Activated CD8-positive, alpha-beta memory T cell treated with anti-CD3 and anti-CD28 coated beads, Interleukin-2, amount 50 U/mL, for 24 hours (primary cell): ENCODE measurements around the gene PLA2G4A.

ENCODE experiments used
- DNase-seq: peaks from one replicate; pipeline ENCODE4 v3.0.0-alpha.2; 2020; ENCODE audit errors: extremely low read depth

Gene PLA2G4A

DNA sequence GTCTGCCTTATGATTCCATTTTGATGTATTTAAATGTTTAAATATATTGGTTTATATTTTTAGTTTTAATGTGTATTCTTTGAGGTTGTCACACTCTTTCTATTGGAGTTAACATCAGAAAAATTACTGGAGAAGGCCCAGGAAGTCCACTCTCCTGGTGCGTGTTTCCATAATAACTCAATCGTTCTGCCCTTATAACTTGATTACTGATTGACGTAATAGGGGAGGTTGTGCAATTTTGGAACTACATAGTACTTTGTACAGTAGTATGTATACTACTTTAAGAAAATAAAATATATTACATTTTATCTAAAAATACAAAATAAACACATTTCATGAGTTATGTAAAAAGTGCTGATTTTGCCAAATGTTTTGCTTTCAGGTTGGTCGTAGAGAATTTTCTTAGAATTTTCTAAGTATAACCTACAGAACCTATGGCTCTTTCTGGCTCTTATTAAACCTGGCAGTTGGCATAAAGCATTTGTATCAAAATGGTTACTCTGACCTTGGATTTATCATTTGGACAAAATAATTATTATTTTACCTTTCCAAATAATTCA, 5.7 kb downstream of the PLA2G4A start:
- DNase-seq: no peak

DNA sequence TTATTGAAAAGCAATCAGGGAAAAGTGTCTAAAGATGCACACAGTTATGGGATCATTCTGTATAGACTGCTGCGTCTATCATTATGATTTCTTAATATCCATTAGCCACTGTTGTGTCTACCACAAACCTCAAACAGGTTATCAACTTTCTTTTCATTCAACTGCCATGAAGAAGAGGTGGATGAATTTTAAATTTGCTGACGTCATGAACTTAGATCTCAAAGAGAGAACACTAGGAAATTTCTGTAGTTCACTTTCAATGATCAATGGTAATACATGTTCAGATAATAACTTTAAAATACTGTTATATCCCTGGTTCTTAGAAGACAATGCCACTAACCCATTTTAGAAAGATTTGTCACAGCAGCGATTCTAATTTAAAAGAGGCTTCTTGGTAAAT, 6.7 kb downstream of the PLA2G4A start:
- DNase-seq: no peak

DNA sequence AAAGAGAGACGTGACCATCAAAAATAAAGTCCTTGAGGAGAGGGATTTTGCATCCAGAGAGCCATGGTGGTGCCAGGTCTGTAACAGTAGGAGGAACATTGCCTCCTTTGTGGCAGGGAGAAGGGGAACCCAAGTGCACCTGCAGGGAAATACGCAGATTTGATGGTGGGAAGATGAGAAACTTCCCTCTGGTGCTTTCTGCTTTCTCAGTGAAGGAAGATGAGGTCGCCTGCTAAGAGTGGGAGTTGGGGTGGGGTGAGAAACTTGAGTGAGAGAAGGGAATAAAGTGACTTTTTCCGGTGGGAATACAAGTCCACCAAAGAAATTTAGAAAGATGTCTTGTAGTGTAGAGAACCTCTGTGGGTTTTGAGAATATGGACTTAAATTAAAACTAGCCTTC, 9.1 kb downstream of the PLA2G4A start:
- no peak for DNase-seq

DNA sequence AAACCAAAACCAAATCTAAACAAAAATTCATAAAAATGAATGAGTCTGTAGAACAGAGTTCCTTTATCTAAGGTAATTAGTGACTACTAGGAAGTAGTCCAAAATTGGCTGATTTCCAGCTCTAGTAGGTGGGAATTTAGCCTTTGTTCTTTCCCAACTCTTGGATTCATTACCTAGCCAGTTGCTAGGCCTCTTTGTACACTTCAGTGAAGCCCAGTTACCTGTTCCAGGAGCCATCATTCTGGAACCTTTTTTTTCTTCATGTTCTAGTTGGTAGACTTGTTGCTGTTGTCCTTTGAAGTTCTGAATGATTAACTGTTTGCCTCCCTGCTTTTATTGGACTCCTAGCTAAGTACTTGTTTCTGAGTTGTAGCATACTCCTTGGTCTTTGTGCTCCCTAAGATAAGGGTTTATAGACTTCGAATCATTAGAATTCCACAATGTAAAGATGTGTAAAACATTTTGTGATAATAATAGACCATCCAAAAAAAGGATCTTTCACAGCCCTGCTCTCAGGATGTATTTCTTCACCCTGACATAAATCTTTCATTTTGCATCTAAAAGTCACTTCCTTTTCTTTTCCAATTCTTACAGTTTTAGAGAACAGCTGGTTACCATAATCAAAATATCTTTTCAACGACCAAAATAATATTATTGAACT, 9.8 kb downstream of the PLA2G4A start:
- DNase-seq: no peak

DNA sequence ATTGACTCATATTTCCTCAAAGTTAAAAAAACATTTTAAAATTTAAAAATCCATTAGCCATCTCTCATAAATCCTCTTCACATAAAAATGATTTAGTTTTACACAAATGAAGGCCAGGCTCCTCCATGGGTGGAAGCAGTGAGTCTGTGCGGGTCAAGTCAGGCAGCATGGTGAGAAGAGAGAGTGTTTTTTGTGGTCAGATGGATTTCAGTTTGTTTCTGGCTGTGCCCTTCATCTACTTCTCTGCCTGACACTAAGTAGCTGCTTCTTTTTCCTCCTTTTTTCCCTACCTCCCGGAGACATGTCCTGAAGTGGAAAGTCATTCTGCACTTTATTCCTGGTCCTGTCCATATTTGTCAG, 10.3 kb downstream of the PLA2G4A start:
- no peak for DNase-seq

DNA sequence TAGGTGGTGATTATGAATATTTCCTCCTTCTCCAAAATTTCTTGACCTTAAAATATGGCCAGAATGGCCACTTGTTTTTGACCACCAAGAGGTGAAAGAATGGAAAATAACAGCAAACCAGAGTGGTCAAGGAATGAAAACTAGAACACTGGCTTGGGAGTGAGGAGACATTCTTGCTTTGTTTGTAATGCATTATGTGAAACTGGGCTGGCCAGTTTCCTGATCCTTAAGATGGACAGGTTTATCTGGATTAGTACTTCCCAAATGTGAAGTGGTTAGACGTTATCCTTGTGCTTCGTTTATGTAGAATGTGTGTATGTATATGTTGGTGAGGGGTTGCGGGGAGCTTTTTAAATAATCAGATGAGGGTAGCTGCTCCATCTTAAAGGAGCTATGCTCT, 12.8 kb downstream of the PLA2G4A start:
- DNase-seq: no peak

DNA sequence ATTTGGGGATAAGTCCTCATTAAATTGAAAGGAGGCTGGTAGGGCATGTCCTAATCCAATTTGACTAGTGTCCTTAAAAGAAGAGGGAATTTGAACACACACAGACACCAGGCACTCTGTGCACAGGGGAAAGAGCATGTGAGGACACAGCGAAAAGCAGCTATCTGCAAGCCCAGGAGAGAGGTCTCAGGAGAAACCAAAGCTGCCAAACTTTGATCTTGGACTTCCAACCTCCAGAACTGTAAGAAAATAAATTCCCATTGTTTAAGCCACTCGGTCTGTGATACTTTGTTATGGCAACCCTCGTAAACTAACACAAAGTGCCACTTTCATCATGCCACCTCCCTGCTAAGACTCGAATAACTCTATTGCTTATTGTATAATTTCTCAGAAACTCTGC, 13.8 kb downstream of the PLA2G4A start:
- no peak for DNase-seq

DNA sequence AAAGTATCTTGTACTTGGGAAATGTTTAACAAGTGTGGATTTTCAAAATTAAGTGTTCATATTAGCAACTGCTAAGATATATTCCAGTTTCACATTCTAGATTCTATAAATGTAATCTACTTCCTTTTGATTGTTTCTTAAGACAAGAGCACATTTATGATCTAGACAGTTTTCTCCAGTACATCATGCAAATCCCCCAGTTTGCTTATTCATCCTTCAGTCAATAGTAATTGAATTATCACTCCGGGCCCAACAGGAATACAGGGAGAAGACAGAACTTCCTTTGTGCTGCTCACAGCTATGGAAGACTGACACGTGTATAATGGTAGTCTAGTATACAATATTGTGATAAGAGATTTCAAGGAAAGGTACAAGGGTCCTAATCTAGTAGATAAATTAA, 14.5 kb downstream of the PLA2G4A start:
- no peak for DNase-seq

DNA sequence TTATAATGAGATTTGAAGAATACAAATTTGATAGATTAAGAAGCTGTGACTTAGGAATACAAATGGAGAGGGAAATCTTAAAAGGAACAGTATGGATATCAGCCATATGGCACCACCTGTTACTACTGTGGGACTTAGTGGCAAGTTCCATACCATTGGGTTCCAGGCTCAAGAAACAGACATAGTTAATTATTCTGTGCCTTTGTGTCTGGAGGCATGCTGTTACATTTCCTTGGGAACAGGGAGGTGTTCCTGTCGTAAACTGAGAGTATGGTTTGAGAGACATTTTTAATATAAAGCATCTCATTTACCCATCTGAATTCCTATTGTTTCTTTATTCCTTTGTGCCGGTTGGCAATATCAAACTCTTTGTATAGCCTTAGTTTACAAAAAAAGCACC, 15.2 kb downstream of the PLA2G4A start:
- no peak for DNase-seq

DNA sequence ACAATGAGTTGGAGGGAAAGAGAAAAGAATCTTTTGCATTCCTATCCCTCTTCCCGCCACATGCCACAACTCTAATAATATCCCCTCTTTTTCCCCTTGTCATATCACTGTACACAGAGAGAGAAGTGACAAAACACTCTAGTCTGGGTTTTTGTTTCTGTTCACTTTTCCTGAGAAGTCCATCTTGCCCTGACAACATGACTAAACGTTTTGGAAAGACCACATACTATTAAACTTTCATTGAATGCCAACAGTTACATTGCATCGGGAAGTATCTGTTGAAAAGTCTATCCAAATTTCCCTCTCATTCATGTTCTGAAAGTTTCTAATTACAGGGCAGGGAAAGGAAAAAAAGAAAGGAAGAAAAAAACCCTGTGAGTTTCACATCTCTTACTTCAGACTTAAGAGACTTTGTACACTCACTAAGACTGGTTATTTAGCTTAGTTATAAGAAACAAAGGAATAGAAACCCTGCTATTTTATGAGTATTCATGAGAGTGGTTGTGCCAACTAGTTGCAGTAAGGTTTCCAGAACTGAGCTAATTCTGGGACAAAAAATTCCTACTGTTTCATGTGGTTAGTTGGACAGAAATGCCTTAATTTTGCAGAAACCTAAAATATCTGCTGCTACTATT, 16.9 kb downstream of the PLA2G4A start:
- DNase-seq: no peak

DNA sequence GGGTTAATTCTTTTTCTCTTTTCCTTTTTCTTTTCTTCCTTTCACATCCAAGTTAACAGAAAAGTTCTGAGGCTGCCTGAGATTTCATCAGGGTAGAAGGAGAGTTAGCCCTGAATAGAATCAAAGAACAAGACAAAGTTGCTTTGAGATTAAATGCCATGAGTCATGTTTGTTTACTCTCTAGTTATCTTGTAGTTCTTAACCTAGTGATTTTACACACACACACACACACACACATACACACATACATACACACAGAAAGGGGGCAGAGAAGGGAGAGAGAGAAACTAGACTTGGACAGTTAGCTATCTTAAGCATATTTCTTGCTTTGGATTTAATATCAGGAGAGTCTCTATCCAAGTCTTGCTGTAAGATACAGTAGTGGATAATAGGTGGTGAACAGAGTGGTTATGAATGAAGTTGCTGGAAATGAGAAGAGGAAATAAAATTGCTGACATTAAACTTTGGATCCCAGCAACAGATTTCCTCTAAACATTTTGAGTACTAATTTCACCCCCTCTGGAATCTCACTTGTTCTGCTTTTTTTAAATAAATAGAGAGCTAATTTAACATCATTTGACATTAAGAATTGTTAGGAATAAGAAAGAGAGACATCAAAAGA, 19.9 kb downstream of the PLA2G4A start:
- DNase-seq: no peak

DNA sequence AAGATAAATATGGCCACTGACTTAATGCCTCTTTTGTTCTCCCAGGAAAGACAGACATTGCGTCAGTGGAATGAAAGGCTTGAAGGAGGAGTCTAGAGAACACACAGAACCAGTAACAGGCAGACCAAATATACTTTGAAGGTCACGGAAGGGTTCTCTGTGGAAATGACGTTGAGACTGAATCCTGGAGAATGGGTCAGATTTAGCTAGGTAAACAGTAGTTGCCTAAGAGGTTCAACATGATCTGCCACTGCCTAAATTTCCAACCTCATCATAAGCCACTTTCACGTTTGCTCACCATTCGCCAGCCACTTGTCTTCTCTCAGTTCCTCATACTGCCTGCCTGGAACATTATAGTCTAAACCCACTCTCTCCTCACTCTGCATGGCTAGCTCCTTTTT, 20.5 kb downstream of the PLA2G4A start:
- no peak for DNase-seq

DNA sequence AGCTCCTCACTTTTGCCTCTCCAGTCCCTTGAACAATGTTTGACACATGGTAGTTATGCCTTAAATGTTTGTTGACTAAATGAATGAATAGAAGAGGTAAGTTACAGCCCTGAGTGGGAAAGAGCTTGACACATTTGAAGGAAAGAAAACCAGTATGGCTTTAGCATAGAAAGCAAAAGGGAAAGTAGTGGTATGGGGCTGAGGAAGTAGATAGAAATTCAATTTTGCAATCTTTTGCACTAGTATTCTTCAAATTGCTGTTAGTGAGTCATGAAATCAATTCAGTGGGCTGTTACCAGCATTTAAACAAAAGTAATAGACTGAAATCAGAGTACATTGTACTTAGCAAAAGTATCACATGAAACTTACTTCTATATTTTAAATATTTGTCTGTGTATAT, 21.1 kb downstream of the PLA2G4A start:
- no peak for DNase-seq

DNA sequence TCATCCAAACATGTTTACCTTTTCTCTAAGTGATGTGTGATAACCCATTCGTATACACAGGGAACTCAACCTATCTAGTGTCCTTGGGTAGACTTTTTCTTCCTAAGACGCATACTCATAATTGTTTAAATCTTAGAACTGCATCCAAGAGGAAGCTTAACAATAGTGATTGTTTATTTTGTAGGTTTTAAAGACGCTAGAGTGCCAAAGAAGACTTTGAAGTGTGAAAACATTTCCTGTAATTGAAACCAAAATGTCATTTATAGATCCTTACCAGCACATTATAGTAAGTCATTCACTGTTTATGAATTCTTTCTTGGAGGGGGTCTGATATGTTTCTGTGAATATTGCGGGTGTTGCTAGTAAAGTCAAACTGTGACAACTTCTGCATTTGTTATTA, 25.4 kb downstream of the PLA2G4A start:
- no peak for DNase-seq

DNA sequence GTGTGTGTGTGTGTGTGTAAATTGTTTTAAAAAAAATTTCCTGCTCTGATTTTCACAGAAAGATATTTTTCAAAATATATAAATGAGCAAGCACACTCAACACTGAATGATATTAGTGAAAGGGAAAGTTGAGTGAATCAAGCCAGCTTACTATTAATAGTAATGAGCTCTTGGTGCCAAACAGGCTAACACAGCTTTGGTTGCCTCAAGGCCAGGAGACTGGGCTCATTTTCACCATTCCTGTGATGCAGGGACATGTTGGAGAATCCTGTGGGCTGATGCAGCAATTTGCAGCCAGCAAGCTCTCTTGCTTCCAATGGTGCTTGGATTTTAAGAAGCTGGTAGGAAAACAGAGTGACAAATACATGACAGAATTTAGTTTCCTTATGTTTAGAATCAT, 30.2 kb downstream of the PLA2G4A start:
- no peak for DNase-seq

DNA sequence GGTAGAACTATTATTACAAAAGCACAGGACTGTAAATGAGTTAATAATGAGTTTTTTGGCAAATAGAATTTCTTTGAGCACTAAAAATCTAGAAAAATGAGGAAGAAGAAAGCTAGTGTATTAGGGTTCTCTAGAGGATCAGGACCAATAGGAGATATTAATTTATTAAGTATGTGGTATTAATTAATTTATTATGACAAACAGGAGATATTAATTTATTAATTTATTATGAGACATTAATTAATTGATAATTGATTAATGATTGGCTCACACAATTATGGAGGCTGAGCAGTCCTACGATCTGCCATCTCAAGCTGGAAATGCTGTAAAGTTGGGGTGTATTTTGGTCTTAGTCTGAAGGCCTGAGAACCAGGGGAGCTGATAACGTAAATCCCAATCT, 31.2 kb downstream of the PLA2G4A start:
- DNase-seq: no peak

DNA sequence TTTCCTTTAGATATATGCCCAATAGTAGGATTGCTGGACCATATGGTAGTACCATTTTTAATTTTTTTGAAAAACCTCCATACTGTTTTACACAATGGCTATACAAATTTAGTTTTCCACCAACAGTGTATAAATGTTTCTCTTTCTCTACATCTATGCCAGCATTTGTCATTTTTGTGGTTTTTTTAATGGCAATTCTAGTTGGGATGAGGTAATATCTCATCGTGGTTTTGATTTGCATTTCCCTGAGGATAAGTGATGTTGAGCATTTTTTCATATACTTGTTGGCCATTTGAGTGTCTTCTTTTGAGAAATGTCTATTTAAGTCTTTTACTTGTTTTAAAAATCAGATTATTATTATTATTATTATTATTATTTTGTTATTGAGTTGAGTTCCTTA, 35.5 kb downstream of the PLA2G4A start:
- no peak for DNase-seq

DNA sequence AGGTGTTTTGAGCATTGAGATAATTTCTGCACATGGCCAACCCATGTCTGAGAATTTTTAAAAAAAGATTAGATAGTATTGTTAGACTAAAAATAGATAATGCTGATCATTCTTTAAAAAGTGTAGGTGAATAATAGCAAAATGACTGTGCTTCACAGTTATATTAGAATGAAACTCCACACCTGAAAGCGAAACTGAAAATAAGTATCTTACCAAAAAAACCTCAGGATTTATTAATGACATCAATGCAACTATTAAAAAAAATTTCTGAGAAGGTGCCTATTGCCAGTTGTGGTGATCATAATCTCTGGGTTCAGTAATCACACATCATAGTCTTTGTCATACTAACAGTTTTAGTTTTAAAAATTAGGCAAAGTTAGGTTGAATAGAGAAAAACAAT, 36.5 kb downstream of the PLA2G4A start:
- DNase-seq: no peak

DNA sequence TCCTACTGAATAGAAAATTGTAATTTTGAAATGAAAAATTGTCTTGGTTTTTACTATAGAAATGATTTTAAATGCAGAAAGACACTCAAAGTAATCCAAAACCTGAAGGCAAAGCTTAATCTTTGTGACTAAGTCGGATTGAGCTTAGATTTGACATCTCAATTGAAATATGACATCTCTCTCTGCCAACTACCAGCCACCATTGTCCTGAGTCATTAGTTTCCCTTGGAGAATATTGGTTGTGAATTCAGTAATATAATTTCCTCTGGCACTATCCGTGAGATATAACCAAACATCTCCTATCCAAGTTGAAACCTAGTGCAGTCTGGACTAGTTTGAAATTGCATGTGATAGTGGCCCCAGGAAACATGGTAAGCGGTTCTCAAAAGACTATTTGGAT, 37.1 kb downstream of the PLA2G4A start:
- no peak for DNase-seq

DNA sequence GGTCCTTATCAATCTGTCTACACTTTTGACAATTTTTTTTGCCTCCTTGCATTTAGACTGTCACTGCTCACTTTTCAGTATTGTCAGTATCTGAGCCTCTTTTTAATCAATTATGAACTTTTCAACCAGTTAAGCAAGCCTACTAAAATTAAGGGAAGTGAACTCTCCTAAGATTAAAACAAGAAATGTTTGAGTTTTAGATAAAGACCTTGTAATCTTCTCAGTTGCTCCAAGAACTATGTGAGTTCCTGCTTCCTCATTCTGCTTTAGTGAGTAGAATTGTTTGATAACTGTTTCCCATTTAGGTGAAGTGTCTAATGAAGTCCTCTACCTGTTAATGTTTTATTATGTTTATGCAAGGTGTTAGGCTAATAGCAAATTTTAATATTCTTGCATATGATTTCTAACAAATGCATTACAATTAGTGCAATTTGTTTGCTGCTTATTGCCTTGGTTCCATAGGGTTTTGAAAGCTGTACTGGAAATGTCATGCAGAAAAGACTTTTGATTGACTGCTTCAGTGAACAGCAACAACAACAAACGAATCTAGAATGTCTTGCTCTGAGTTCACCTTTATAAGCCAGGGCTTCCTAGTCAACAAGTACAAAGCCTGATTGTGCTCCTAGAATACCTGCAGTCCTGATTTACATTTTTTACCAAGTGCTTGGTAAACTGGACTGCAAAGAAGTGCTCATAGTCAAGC, 40.9 kb downstream of the PLA2G4A start:
- no peak for DNase-seq

DNA sequence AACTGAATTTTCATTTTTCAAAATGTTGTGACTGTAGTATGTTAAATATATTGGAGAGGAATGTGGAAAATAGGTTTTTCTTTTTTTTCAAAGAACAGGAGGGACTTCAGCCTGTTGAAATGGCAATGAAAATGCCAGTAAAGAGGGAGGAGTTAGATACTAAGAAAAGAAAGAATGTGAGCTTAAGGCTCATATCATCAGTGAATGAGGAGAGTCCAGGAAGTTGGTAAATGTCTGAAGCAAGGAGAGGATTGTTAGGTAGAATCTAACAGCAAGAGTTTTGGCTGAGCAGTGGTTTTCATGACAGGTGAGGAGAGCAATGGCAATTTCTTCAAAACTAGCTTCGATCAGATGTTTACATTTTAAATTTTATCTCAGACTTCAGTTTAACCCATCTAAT, 43.0 kb downstream of the PLA2G4A start:
- DNase-seq: no peak

DNA sequence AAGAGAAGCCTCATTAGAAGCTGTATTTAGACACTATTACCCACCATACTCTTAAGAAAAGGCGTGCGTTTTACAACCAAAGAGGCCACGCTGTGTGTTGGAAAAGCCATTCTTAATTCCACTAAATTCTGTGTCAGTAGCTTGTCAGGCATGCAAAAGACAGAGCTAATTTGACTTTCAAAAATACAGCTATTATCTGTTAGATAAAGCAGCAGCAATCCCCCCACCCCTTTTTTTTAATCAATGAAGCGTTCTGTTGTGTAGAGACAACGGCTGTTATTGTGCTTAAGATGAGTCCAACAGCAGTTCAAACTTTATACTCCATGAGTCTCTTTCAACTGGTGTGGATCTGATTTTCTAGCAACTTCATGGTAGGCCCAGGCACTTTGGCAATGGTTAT, 43.5 kb downstream of the PLA2G4A start:
- no peak for DNase-seq

DNA sequence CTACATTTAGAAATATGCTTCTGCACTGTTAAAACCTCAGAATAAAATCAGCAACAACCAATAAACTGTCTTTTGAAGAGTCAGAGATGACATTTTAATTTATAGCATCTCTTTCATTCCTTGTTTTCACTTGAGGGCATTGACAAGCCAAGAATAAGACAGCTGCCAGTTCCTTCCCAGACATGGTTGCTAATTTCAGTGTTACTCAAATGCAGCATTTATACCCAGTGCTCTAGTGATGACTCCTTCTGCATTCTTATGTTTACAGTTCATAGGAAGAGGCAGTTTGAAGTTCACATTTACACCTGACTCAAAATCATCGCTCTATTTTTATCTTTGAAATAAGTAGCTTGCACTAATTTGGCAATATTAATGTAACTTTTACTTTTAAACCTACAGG, 44.9 kb downstream of the PLA2G4A start:
- DNase-seq: no peak
